HEK293T (cell line): Measurements from ENCODE around the gene MYLK.

Experiments
- CTCF ChIA-PET: fragments of 350-600 bp; formaldehyde crosslinking; extraction: SDS; loops from one replicate; lab custom pipeline; 2021; ENCODE audit warnings: antibody characterized with exemption, inconsistent platforms; lab: Yijun Ruan, JAX
- POLR2A ChIA-PET: fragments of 350-600 bp; formaldehyde crosslinking; extraction: SDS; loops from one replicate; lab custom pipeline; 2020; ENCODE audit warnings: antibody characterized with exemption, inconsistent platforms; lab: Yijun Ruan, JAX
- DNase-seq: peaks from one replicate; pipeline ENCODE4 v3.0.0; 2012; ENCODE audit warnings: mixed read lengths; ENCODE audit errors: extremely low spot score
- ARNT ChIP-seq: fragments of 450-650 bp; IDR thresholded peaks from 2 replicates; pipeline ENCODE4 v1.6.1; 2017; ENCODE audit warnings: mild to moderate bottlenecking
- BHLHE40 ChIP-seq: fragments of 450-650 bp; IDR thresholded peaks from 2 replicates; pipeline ENCODE4 v1.6.1; 2016; ENCODE audit warnings: mild to moderate bottlenecking, moderate library complexity, borderline replicate concordance
- CTBP1 ChIP-seq: fragments of 450-650 bp; IDR thresholded peaks from 2 replicates; pipeline ENCODE4 v1.6.1; 2016; ENCODE audit warnings: borderline replicate concordance
- ELF4 ChIP-seq: fragments of 450-650 bp; IDR thresholded peaks from 2 replicates; pipeline ENCODE4 v1.6.1; 2017; ENCODE audit warnings: antibody characterized with exemption
- FOXA1 ChIP-seq: fragments of 450-650 bp; IDR thresholded peaks from 2 replicates; pipeline ENCODE4 v1.6.1; 2016; ENCODE audit warnings: mild to moderate bottlenecking
- FOXK2 ChIP-seq: fragments of 450-650 bp; IDR thresholded peaks from 2 replicates; pipeline ENCODE4 v1.6.1; 2016; ENCODE audit warnings: mild to moderate bottlenecking
- FOXM1 ChIP-seq: fragments of 450-650 bp; IDR thresholded peaks from 2 replicates; pipeline ENCODE4 v1.6.1; 2017; ENCODE audit warnings: mild to moderate bottlenecking, borderline replicate concordance
- HDGF ChIP-seq: fragments of 450-650 bp; IDR thresholded peaks from 2 replicates; pipeline ENCODE4 v1.6.1; 2017; ENCODE audit warnings: antibody characterized with exemption, borderline replicate concordance
- L3MBTL2 ChIP-seq: fragments of 450-650 bp; conservative IDR thresholded peaks from 2 replicates; pipeline ENCODE4 v1.6.1; 2016; ENCODE audit warnings: mild to moderate bottlenecking
- LEF1 ChIP-seq: fragments of 450-650 bp; IDR thresholded peaks from 2 replicates; pipeline ENCODE4 v1.6.1; 2017; ENCODE audit warnings: mild to moderate bottlenecking, borderline replicate concordance
- NFRKB ChIP-seq: fragments of 450-650 bp; IDR thresholded peaks from 2 replicates; pipeline ENCODE4 v1.6.1; 2016; ENCODE audit warnings: mild to moderate bottlenecking, moderate library complexity
- SP1 ChIP-seq: fragments of 450-650 bp; IDR thresholded peaks from 2 replicates; pipeline ENCODE4 v1.6.1; 2017
- SUZ12 ChIP-seq: fragments of 450-650 bp; IDR thresholded peaks from 2 replicates; pipeline ENCODE4 v1.6.1; 2016; ENCODE audit warnings: mild to moderate bottlenecking
- TARDBP ChIP-seq: fragments of 450-650 bp; IDR thresholded peaks from 2 replicates; pipeline ENCODE4 v1.6.1; 2016
- ZNF384 ChIP-seq: fragments of 450-650 bp; IDR thresholded peaks from 2 replicates; pipeline ENCODE4 v1.6.1; 2016
- TF ChIP-seq, protein P1 (sequence below): fragments of 450-650 bp; IDR thresholded peaks from 2 replicates; pipeline ENCODE4 v1.6.1; 2016

The MYLK gene

DNA sequence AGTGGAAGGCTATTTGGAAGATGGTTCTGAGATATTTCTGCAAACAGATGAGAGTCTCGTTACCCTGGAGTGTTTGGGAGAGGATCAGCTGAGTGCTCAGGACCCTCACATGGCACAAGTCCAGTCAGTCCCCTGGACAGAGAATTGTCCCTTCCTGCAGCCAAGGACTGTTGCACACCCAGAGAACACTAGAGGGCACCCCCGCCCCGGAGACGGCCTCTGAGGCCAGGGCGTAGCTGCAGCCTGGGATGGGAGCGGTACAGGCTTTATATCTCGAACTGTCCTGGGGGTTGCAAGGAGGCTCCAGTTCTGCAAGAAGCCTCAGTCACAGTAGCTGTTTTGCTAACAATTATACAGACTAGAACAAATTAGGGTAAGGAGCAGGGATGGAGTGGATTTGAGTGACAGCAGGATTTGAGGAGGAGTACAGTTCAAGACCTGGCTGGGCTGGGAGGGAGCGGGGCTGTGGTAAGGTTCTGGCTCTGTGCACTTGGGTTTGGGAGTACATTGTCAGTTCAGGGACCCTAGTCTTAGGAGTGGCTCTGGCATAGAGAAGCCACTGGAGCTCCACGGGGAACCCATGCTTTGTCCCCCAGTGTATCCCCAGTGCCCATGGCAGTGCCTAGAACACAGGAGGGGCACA lies 231.7 kb downstream of the MYLK start:
- no peak for TF ChIP-seq CTBP1
- TF ChIP-seq, protein P1, sequence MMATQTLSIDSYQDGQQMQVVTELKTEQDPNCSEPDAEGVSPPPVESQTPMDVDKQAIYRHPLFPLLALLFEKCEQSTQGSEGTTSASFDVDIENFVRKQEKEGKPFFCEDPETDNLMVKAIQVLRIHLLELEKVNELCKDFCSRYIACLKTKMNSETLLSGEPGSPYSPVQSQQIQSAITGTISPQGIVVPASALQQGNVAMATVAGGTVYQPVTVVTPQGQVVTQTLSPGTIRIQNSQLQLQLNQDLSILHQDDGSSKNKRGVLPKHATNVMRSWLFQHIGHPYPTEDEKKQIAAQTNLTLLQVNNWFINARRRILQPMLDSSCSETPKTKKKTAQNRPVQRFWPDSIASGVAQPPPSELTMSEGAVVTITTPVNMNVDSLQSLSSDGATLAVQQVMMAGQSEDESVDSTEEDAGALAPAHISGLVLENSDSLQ = peak; percentile 20; the same call in 1 of the 2 replicates
- peak; percentile 84 for DNase-seq
- ChIA-PET CTCF (interaction anchor here (0.6 to 3.7 kb wide), 19 partner anchors 9 to 1627 kb away, joined by 3 to 24 read pairs (median 5); no protein-coding TSS in a partner anchor), POLR2A (interaction anchor here (0.8 kb wide), 1 partner anchor 71 kb away, joined by 3 read pairs; no protein-coding TSS in a partner anchor)

DNA sequence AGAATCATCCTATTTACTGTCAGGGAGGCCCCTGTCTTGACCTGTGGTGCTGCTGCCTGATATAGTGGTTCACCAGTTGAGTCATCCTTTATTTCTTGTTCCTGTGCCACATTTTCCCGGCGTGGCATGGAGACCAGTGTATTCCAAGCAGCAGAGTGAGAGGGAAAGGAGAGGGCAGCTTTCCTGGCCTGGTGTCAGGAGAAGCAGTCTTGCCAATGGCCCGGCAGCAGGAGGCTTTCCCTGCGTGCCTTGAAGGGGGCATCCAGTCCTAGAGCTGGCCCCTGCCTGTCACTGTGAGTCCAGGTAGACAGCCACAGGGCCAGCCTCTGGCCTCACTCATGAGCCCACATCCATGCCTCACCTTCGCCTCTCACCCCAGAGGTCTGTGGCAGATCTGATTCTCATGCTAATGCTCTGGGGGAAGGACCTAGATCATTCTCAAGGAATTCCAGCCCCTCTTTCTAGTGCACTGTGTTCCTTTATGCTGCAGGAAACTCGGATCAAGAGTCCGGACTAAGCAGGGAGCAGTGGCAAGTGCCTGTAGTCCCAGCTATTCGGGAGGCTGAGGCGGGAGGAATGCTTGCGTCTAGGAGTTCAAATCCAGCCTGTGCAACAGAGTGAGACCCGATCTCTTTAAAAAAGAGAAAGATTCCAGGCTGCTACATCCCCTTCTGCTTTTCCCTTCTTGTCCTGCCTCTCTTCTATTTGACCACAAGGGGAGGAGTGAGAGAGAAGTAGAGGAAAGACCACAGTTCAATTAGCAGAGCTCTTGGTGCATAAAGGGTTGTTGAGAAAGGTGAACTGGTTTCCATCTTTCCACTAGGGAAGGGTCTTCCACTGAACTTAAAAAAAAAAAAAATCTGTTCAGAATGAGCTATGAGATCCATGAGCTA lies 232.4 kb downstream of the MYLK start:
- no peak for TF ChIP-seq CTBP1
- TF ChIP-seq SUZ12 = no peak
- no peak for TF ChIP-seq L3MBTL2
- no peak for TF ChIP-seq LEF1
- TF ChIP-seq, protein P1 = no peak
- no peak for TF ChIP-seq ZNF384
- no peak for TF ChIP-seq ARNT
- TF ChIP-seq FOXM1 = no peak
- TF ChIP-seq NFRKB = no peak
- no peak for TF ChIP-seq TARDBP
- no peak for TF ChIP-seq SP1
- TF ChIP-seq BHLHE40 = no peak
- TF ChIP-seq FOXK2 = no peak
- no peak for DNase-seq
- ChIA-PET CTCF (interaction anchor here (0.7 to 3.7 kb wide), 16 partner anchors 10 to 1626 kb away, joined by 3 to 24 read pairs (median 5); no protein-coding TSS in a partner anchor), POLR2A (no interaction called here)

DNA sequence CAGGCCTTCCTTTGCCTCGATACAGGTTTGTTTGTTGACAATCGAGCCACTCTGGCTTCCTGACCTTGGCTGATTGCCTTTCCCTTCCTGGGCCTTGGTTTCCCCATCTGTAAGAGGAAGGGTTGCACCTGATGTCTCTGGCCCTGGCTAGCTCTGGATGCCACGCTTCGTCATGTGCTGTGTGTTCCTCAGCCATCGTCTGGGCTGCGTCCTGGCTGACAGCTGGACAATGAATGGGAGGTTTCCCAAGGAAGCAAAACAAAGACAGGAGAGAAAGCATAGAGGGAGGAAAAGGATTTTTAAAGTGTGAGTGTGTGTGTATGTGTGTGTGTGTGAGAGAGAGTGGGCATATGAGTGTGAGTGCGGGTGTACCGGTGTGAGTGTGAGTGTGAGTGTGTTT lies 234.0 kb downstream of the MYLK start:
- no peak for DNase-seq
- POLR2A ChIA-PET = no interaction called here
- TF ChIP-seq FOXA1 (no peak), TARDBP (no peak), ZNF384 (no peak), LEF1 (no peak), L3MBTL2 (no peak), SP1 (no peak), CTBP1 (no peak), ELF4 (no peak), NFRKB (no peak), BHLHE40 (no peak), FOXM1 (no peak), SUZ12 (no peak)
- TF ChIP-seq, protein P1 = no peak
- CTCF ChIA-PET = interaction anchor here (0.9 to 3.7 kb wide), 3 partner anchors 8 to 70 kb away, joined by 3 to 24 read pairs (median 3); no protein-coding TSS in a partner anchor

DNA sequence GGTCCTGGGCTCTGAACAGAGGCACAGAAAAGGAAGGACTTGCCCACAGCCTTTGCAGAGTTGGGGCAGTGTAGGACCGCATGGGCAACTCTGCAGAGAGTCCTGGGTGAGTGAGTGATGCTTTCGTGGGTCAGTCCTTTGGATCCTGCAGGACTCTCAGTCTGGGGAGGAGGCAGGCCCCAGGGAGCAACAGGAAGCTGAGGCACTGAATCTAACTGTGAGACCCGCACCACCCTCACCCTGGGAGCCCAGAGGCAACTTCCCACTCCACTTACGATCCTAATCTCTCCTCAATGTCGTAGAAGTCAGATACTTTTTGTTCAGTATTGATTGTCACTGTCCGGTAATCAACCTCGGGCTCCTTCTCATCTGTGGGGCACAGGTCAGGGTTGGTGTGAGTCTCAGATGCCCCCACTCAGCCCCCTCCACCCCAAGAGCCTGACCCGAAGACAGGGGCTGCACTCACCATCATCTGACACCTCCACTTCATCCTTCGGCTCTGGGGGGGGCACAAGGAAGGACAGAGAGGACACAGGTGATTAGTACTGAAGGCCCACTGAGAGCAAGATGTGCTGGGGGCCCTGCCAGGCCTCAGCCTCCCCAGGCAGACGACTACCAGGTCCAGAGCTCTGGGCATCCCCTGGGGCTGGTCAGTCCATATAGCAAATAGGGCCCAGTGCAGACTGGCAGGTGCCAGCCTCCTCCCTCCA lies 235.3 kb downstream of the MYLK start:
- ChIA-PET POLR2A (no interaction called here), CTCF (no interaction called here)
- no peak for TF ChIP-seq ZNF384
- TF ChIP-seq NFRKB = no peak
- TF ChIP-seq FOXA1 = no peak
- no peak for TF ChIP-seq ELF4
- no peak for TF ChIP-seq CTBP1
- DNase-seq = no peak

DNA sequence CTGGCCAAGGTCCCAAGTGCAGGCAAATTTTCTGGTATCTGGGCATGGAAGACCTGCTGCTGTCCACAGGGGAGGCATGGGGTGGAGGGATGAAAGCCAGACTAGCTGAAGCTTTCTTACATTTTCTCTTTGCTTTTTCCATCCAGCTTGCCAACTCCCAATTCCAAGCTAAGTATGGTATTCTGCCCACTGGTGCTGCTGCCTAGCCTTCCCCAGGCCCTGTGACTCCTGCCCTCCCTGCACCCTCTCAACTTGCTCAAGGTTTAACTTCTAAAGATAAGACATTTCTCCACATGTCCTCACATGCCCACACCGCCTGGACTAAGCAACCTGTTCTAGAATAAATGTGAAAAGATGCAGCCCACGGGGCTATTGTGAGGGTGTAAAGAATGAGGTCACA lies 239.8 kb downstream of the MYLK start:
- TF ChIP-seq ELF4 (no peak), CTBP1 (no peak), FOXK2 (no peak), HDGF (no peak), L3MBTL2 (no peak), ZNF384 (no peak), TARDBP (no peak), SP1 (no peak), SUZ12 (no peak), FOXM1 (no peak), ARNT (no peak), NFRKB (no peak), LEF1 (no peak), BHLHE40 (no peak), FOXA1 (no peak)
- TF ChIP-seq, protein P1 = no peak
- ChIA-PET POLR2A (no interaction called here), CTCF (no interaction called here)
- no peak for DNase-seq
